K562 (cell line): ENCODE data around the gene IFITM2. TPM values are rescaled to one million over a fixed set of nuclear protein-coding genes. Genes with fewer than 3 reads are reported as not detected.

ENCODE experiments used
- DEAF1 ChIP-seq: fragments of 450-650 bp; formaldehyde crosslinking; IDR thresholded peaks from 2 replicates; pipeline ENCODE4 v1.4.0; 2020; ENCODE audit warnings: mild to moderate bottlenecking, moderate library complexity
- EWSR1 ChIP-seq: fragments of 450-650 bp; IDR thresholded peaks from 2 replicates; pipeline ENCODE4 v1.6.1; 2018; ENCODE audit warnings: borderline replicate concordance, mild to moderate bottlenecking, low read depth, moderate library complexity; ENCODE audit not compliant: partially characterized antibody
- FOS ChIP-seq: IDR thresholded peaks from 3 replicates; pipeline ENCODE4 v1.6.1; 2011; ENCODE audit not compliant: insufficient read length; ENCODE audit errors: extremely low read depth
- FUS ChIP-seq: fragments of 200-400 bp; formaldehyde crosslinking; optimal IDR thresholded peaks from 2 replicates; pipeline ENCODE3; 2017; ENCODE audit warnings: low read depth, low read length
- HES1 ChIP-seq: fragments of 450-650 bp; IDR thresholded peaks from 2 replicates; pipeline ENCODE4 v1.6.1; 2016; ENCODE audit warnings: low read depth, mild to moderate bottlenecking, moderate library complexity
- MAZ ChIP-seq, 2 experiments: fragments of 450-650 bp in 1 of 2; sonication (generic) in 1 of 2; formaldehyde crosslinking; IDR thresholded peaks in 1 of 2; conservative IDR thresholded peaks in 1 of 2; 2 replicates each; pipeline versions ENCODE4 v1.4.0 to v1.5.0; 2020; ENCODE audit warnings: mild to moderate bottlenecking in 1 of 2, missing genetic modification reagents in 1 of 2
- PCBP1 ChIP-seq: fragments of 200-400 bp; formaldehyde crosslinking; IDR thresholded peaks from 2 replicates; pipeline ENCODE4 v1.6.1; 2018; ENCODE audit warnings: mild to moderate bottlenecking, low read depth, low read length; ENCODE audit not compliant: poor library complexity, severe bottlenecking
- SIX5 ChIP-seq, 2 experiments: IDR thresholded peaks; 2 replicates each; pipeline ENCODE4 v1.6.1; 2011; ENCODE audit warnings: low read length in 2 of 2, borderline replicate concordance in 1 of 2, low read depth in 1 of 2, mild to moderate bottlenecking in 1 of 2, moderate library complexity in 1 of 2; ENCODE audit not compliant: insufficient read depth in 1 of 2
- TAF9B ChIP-seq: fragments of 450-650 bp; IDR thresholded peaks from 2 replicates; pipeline ENCODE4 v1.6.1; 2018; ENCODE audit warnings: mild to moderate bottlenecking; ENCODE audit not compliant: partially characterized antibody
- ZC3H4 ChIP-seq: sonication (generic); formaldehyde crosslinking; IDR thresholded peaks from 2 replicates; pipeline ENCODE4 v1.9.0; 2021; ENCODE audit warnings: missing genetic modification reagents, borderline replicate concordance
- ZNF280B ChIP-seq: fragments of 250-450 bp; sonication (Bioruptor Pico); IDR thresholded peaks from 2 replicates; pipeline ENCODE4 v1.5.1; 2021; ENCODE audit warnings: mild to moderate bottlenecking
- ZNF282 ChIP-seq: sonication (generic); formaldehyde crosslinking; IDR thresholded peaks from 2 replicates; pipeline ENCODE4 v1.8.1; 2023; ENCODE audit warnings: missing genetic modification reagents
- polyA plus RNA-seq, 8 experiments: library from polyadenylated mRNA; depleted of rRNA in 4 of 8; stranded (reverse) in 5 of 8; unstranded in 3 of 8; fragments of >200 nt; fragmentation: Nextera tagmentation in 2 of 8; fragmentation: Illumina TruSeq in 1 of 8; extraction: Ambion mirVana in 2 of 8; extraction: Trizol in 1 of 8; gene quantifications; 2 replicates each; pipeline versions ENCODE4 v1.2.1 to v1.2.3, GENCODE V29; 2011 to 2014; ENCODE audit warnings: inconsistent platforms in 1 of 8, missing spikeins in 1 of 8
- total RNA-seq, 7 experiments: library from RNA; depleted of rRNA in 6 of 7; stranded (reverse); fragments of >200 nt in 6 of 7; fragmentation: Illumina TruSeq in 2 of 7; extraction: Trizol in 2 of 7; gene quantifications; 2 replicates each; pipeline versions ENCODE4 v1.2.1 to v1.2.3, GENCODE V29; 2011 to 2021; ENCODE audit warnings: low replicate concordance in 1 of 7
- TF ChIP-seq, protein P1 (sequence below), 2 experiments: fragments of 450-650 bp; formaldehyde crosslinking in 1 of 2; IDR thresholded peaks; 2 replicates each; pipeline versions ENCODE4 v1.4.0 to v1.6.1; 2014 to 2020; ENCODE audit warnings: mild to moderate bottlenecking in 2 of 2, borderline replicate concordance in 1 of 2, low read depth in 1 of 2

Gene IFITM2
- total and polyA plus RNA-seq, 9 of the 15 experiments (the other 6 are each of a cell fraction or from before 2014, with no cell fraction given): 52.8 to 4,872 (median 356) TPM

DNA sequence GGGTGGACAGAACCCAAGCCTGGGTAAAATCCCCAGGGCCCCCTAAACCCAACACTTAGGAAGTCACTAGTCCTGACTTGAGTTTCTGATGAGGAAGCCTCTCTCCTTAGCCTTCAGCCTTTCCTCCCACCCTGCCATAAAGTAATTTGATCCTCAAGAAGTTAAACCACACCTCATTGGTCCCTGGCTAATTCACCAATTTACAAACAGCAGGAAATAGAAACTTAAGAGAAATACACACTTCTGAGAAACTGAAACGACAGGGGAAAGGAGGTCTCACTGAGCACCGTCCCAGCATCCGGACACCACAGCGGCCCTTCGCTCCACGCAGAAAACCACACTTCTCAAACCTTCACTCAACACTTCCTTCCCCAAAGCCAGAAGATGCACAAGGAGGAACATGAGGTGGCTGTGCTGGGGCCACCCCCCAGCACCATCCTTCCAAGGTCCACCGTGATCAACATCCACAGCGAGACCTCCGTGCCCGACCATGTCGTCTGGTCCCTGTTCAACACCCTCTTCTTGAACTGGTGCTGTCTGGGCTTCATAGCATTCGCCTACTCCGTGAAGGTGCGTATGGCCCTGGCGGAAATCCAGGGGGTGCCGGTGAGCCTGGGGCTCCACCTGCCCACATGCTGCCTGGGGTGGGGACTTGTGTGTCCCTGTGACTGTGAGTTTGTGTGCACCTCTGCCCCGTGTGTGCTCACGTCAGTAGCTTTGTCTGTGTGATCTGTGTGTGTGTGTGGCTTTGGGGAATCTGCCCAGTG is 6.4 kb downstream of the IFITM2 start, which contains the start of gene IFITM1 (continued):
- TF ChIP-seq, protein P1, sequence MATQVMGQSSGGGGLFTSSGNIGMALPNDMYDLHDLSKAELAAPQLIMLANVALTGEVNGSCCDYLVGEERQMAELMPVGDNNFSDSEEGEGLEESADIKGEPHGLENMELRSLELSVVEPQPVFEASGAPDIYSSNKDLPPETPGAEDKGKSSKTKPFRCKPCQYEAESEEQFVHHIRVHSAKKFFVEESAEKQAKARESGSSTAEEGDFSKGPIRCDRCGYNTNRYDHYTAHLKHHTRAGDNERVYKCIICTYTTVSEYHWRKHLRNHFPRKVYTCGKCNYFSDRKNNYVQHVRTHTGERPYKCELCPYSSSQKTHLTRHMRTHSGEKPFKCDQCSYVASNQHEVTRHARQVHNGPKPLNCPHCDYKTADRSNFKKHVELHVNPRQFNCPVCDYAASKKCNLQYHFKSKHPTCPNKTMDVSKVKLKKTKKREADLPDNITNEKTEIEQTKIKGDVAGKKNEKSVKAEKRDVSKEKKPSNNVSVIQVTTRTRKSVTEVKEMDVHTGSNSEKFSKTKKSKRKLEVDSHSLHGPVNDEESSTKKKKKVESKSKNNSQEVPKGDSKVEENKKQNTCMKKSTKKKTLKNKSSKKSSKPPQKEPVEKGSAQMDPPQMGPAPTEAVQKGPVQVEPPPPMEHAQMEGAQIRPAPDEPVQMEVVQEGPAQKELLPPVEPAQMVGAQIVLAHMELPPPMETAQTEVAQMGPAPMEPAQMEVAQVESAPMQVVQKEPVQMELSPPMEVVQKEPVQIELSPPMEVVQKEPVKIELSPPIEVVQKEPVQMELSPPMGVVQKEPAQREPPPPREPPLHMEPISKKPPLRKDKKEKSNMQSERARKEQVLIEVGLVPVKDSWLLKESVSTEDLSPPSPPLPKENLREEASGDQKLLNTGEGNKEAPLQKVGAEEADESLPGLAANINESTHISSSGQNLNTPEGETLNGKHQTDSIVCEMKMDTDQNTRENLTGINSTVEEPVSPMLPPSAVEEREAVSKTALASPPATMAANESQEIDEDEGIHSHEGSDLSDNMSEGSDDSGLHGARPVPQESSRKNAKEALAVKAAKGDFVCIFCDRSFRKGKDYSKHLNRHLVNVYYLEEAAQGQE (IDR thresholded peaks at IDR 0.05; ENCODE audit: borderline replicate concordance): no peak
- TF ChIP-seq, protein P1 (CRISPR knock-in tag; IDR thresholded peaks at IDR 0.05; ENCODE audit: low read depth): no peak
- TF ChIP-seq PCBP1: no peak
- no peak for TF ChIP-seq ZNF280B (CRISPR knock-in tag)
- TF ChIP-seq SIX5 (IDR thresholded peaks at IDR 0.05; ENCODE audit: borderline replicate concordance in 1 of 2, insufficient read depth in 1 of 2, low read depth in 1 of 2, low read length in 2 of 2): peak in 1 of 2 experiments; percentile 5; a peak in 1 of 4 replicates
- no peak for TF ChIP-seq ZC3H4 (CRISPR knock-in tag)
- peak; percentile 68 for TF ChIP-seq TAF9B
- no peak for TF ChIP-seq FUS
- TF ChIP-seq FOS: no peak
- TF ChIP-seq HES1: no peak
- peak; percentile 14 to 35; a peak in 1 of 4 replicates for TF ChIP-seq MAZ (CRISPR knock-in tag; conservative IDR thresholded peaks at IDR 0.05 in 1 of 2, IDR thresholded peaks at IDR 0.05 in 1 of 2)
- TF ChIP-seq ZNF282 (CRISPR knock-in tag): no peak
- TF ChIP-seq EWSR1: no peak
- no peak for TF ChIP-seq DEAF1
